H1 (cell line): Measurements from ENCODE around the gene TRIAP1. TPM values are rescaled to one million over a fixed set of nuclear protein-coding genes. Genes with fewer than 3 reads are reported as not detected.

ENCODE experiments used
- CTCF ChIA-PET: fragments of 300-600 bp; sonication (Branson Sonifier 250); formaldehyde crosslinking; loops from one replicate; lab custom pipeline; 2021; ENCODE audit not compliant: partially characterized antibody; lab: Charles Lee
- POLR2A ChIA-PET: fragments of 300-600 bp; sonication (Branson Sonifier 250); formaldehyde crosslinking; loops from one replicate; lab custom pipeline; 2021; ENCODE audit warnings: inconsistent platforms; ENCODE audit not compliant: partially characterized antibody; lab: Charles Lee
- DNase-seq, 2 experiments: peaks; one replicate each; pipeline versions ENCODE4 v3.0.0 to v3.0.0-alpha.2; 2010 to 2022; ENCODE audit warnings: low spot score in 2 of 2, low read depth in 1 of 2, mixed read lengths in 1 of 2
- FAIRE-seq: peaks from 2 replicates; lab custom pipeline; 2011; peaks lifted over from hg19 to GRCh38; lab: Jason Lieb, UNC
- H2AFZ ChIP-seq: 2 replicates; pipeline ENCODE4 v1.8.1; 2012; ENCODE audit warnings: low read length, inconsistent platforms
- H2AK5ac ChIP-seq: 2 replicates; pipeline ENCODE4 v1.6.1; 2013; ENCODE audit warnings: low read depth, low read length
- H2BK120ac ChIP-seq: replicated peaks from 2 replicates; pipeline ENCODE3; 2013; ENCODE audit warnings: low read depth, low read length, inconsistent platforms
- H2BK12ac ChIP-seq: 2 replicates; pipeline ENCODE4 v1.6.1; 2013; ENCODE audit warnings: low read depth, low read length
- H2BK15ac ChIP-seq: 2 replicates; pipeline ENCODE4 v1.6.1; 2013; ENCODE audit warnings: low read length
- H2BK20ac ChIP-seq: 2 replicates; pipeline ENCODE4 v1.6.1; 2013; ENCODE audit warnings: low read length
- H2BK5ac ChIP-seq: 2 replicates; pipeline ENCODE4 v1.6.1; 2013; ENCODE audit warnings: low read depth, low read length
- H3K14ac ChIP-seq: 2 replicates; pipeline ENCODE4 v1.6.1; 2013; ENCODE audit warnings: inconsistent platforms; ENCODE audit not compliant: insufficient read length
- H3K18ac ChIP-seq: 2 replicates; pipeline ENCODE4 v1.6.1; 2013; ENCODE audit warnings: low read length; ENCODE audit errors: extremely low read depth
- H3K23ac ChIP-seq: 2 replicates; pipeline ENCODE4 v1.6.1; 2013; ENCODE audit warnings: inconsistent platforms; ENCODE audit not compliant: insufficient read length
- H3K23me2 ChIP-seq: 2 replicates; pipeline ENCODE4 v1.6.1; 2013; ENCODE audit warnings: low read depth, low read length
- H3K27ac ChIP-seq: 2 replicates; pipeline ENCODE4 v1.6.1; 2011; ENCODE audit warnings: low read depth, low read length, inconsistent platforms
- H3K27me3 ChIP-seq, 4 experiments: replicated peaks in 1 of 4; 1 replicate in 1 of 4; 2 replicates in 3 of 4; pipeline versions ENCODE4 v1.6.1 to v1.8.1; 2011 to 2013; ENCODE audit warnings: low read length in 3 of 4, mild to moderate bottlenecking in 3 of 4, inconsistent platforms in 2 of 4, mixed read lengths in 2 of 4, moderate library complexity in 1 of 4; ENCODE audit not compliant: control insufficient read depth in 3 of 4, insufficient read depth in 3 of 4; ENCODE audit errors: extremely low read depth in 1 of 4
- H3K36me3 ChIP-seq, 4 experiments: 2 replicates each; pipeline versions ENCODE4 v1.6.1 to v1.8.1; 2011 to 2013; ENCODE audit warnings: mild to moderate bottlenecking in 4 of 4, low read length in 3 of 4, moderate library complexity in 2 of 4, control low read depth in 1 of 4, inconsistent platforms in 1 of 4; ENCODE audit not compliant: insufficient read depth in 4 of 4, control insufficient read depth in 2 of 4
- H3K4ac ChIP-seq: replicated peaks from 2 replicates; pipeline ENCODE3; 2013; ENCODE audit warnings: low read length, low read depth, mixed read lengths, inconsistent platforms; ENCODE audit not compliant: insufficient read length
- H3K4me1 ChIP-seq, 4 experiments: replicated peaks in 1 of 4; 1 replicate in 1 of 4; 2 replicates in 3 of 4; pipeline versions ENCODE4 v1.6.1 to v1.8.1; 2011 to 2013; ENCODE audit warnings: low read length in 3 of 4, inconsistent platforms in 2 of 4, mixed read lengths in 1 of 4; ENCODE audit not compliant: insufficient read depth in 4 of 4, control insufficient read depth in 3 of 4
- H3K4me2 ChIP-seq, 2 experiments: 2 replicates each; pipeline versions ENCODE4 v1.6.1 to v1.8.1; 2011 to 2013; ENCODE audit warnings: low read depth in 2 of 2, low read length in 2 of 2, control low read depth in 1 of 2, inconsistent platforms in 1 of 2, mild to moderate bottlenecking in 1 of 2; ENCODE audit not compliant: insufficient read depth in 1 of 2
- H3K4me3 ChIP-seq, 4 experiments: fragments of 200-600, 300-600 bp in 1 of 4; sonication (generic), shearing (Covaris generic), sonication (Bioruptor Twin) in 1 of 4; 2 replicates each; pipeline versions ENCODE4 v1.5.1 to v1.8.1; 2011 to 2016; ENCODE audit warnings: low read length in 4 of 4, low read depth in 3 of 4, control low read depth in 2 of 4, inconsistent platforms in 2 of 4, mild to moderate bottlenecking in 2 of 4, mixed read lengths in 1 of 4, moderate library complexity in 1 of 4; ENCODE audit not compliant: insufficient read depth in 2 of 4; ENCODE audit errors: extremely low read depth in 1 of 4
- H3K56ac ChIP-seq: replicated peaks from 2 replicates; pipeline ENCODE3; 2013; ENCODE audit warnings: low read depth, mild to moderate bottlenecking, mixed read lengths, low read length, inconsistent platforms; ENCODE audit not compliant: insufficient read length
- H3K79me1 ChIP-seq: 2 replicates; pipeline ENCODE4 v1.6.1; 2013; ENCODE audit warnings: low read depth, low read length, control low read depth
- H3K79me2 ChIP-seq, 2 experiments: 2 replicates each; pipeline versions ENCODE4 v1.6.1 to v1.8.1; 2012 to 2013; ENCODE audit warnings: low read length in 2 of 2, mild to moderate bottlenecking in 2 of 2, inconsistent platforms in 1 of 2; ENCODE audit not compliant: insufficient read depth in 2 of 2, control insufficient read depth in 1 of 2
- H3K9ac ChIP-seq, 4 experiments: replicated peaks in 1 of 4; 1 replicate in 1 of 4; 2 replicates in 3 of 4; pipeline versions ENCODE4 v1.6.1 to v1.8.1; 2011 to 2013; ENCODE audit warnings: low read depth in 3 of 4, low read length in 3 of 4, control low read depth in 2 of 4, mild to moderate bottlenecking in 2 of 4, moderate library complexity in 2 of 4, inconsistent platforms in 1 of 4; ENCODE audit errors: extremely low read depth in 1 of 4
- H3K9me3 ChIP-seq, 2 experiments: 2 replicates each; pipeline versions ENCODE4 v1.6.1 to v1.8.1; 2012 to 2013; ENCODE audit warnings: mild to moderate bottlenecking in 2 of 2, moderate library complexity in 2 of 2, control low read depth in 1 of 2, inconsistent platforms in 1 of 2, low read depth in 1 of 2, low read length in 1 of 2, mixed read lengths in 1 of 2; ENCODE audit not compliant: insufficient read depth in 2 of 2
- H4K20me1 ChIP-seq, 2 experiments: replicated peaks in 1 of 2; 2 replicates each; pipeline versions ENCODE3 to v1.8.1; 2011 to 2013; ENCODE audit warnings: inconsistent platforms in 2 of 2, low read length in 2 of 2, mild to moderate bottlenecking in 1 of 2; ENCODE audit not compliant: insufficient read depth in 2 of 2, control insufficient read depth in 1 of 2
- H4K5ac ChIP-seq: 2 replicates; pipeline ENCODE4 v1.6.1; 2013; ENCODE audit warnings: low read length, low read depth, mixed read lengths, inconsistent platforms; ENCODE audit not compliant: insufficient read length
- H4K8ac ChIP-seq: 2 replicates; pipeline ENCODE4 v1.8.0; 2013; ENCODE audit warnings: mild to moderate bottlenecking, moderate library complexity, low read length, inconsistent platforms; ENCODE audit not compliant: insufficient read depth; ENCODE audit errors: extremely low read depth
- H4K91ac ChIP-seq: replicated peaks from 2 replicates; pipeline ENCODE3; 2013; ENCODE audit warnings: low read length, mixed read lengths, inconsistent platforms; ENCODE audit not compliant: insufficient read length
- CHD2 ChIP-seq: IDR thresholded peaks from 2 replicates; pipeline ENCODE4 v1.6.1; 2012; ENCODE audit warnings: low read length, improper control_type of control experiment
- EP300 ChIP-seq, 2 experiments: IDR thresholded peaks; 1 replicate in 1 of 2; 2 replicates in 1 of 2; pipeline ENCODE4 v1.6.1; 2011 to 2012; ENCODE audit warnings: low read depth in 2 of 2, low read length in 2 of 2, mild to moderate bottlenecking in 2 of 2, borderline replicate concordance in 1 of 2, inconsistent platforms in 1 of 2, moderate library complexity in 1 of 2
- EZH2 ChIP-seq: fragments of 200-600 bp; sonication (generic); IDR thresholded peaks from 2 replicates; pipeline ENCODE4 v1.7.1; 2012; ENCODE audit warnings: low read depth, mild to moderate bottlenecking, moderate library complexity, low read length, inconsistent platforms; ENCODE audit not compliant: severe bottlenecking
- FOSL1 ChIP-seq: IDR thresholded peaks from 2 replicates; pipeline ENCODE4 v1.6.1; 2011; ENCODE audit warnings: mild to moderate bottlenecking, low read depth, low read length, moderate library complexity; ENCODE audit not compliant: insufficient read depth
- SIN3A ChIP-seq, 2 experiments: IDR thresholded peaks in 1 of 2; conservative IDR thresholded peaks in 1 of 2; 2 replicates each; pipeline ENCODE4 v1.6.1; 2011 to 2012; ENCODE audit warnings: low read length in 2 of 2, improper control_type of control experiment in 1 of 2, low read depth in 1 of 2, mild to moderate bottlenecking in 1 of 2
- WGBS, 2 experiments: shearing (Covaris generic) in 1 of 2; methylation state at CpG; one replicate each; pipeline versions ENCODE4 v1.1.6 to v1.1.7; 2013 to 2015; ENCODE audit warnings: low lambda C conversion rate in 2 of 2, mixed read lengths in 2 of 2, inconsistent platforms in 1 of 2, low coverage in 1 of 2, missing lambda C conversion rate in 1 of 2; ENCODE audit not compliant: insufficient replicate concordance in 2 of 2, insufficient coverage in 1 of 2, insufficient read length in 1 of 2; ENCODE audit errors: extremely low coverage in 1 of 2, missing lambda C conversion rate in 1 of 2; 5-methylcytosine and 5-hydroxymethylcytosine counted together
- polyA plus RNA-seq, 7 experiments: library from polyadenylated mRNA; depleted of rRNA in 3 of 7; stranded (reverse) in 5 of 7; unstranded in 2 of 7; fragments of >200 nt in 5 of 7; fragments of 200-250 nt in 2 of 7; gene quantifications; 1 replicate in 5 of 7; 2 replicates in 1 of 7; 4 replicates in 1 of 7; pipeline versions ENCODE4 v1.2.1 to v1.2.3, GENCODE V29; 2011 to 2013; ENCODE audit warnings: missing spikeins in 2 of 7, mixed read lengths in 2 of 7
- total RNA-seq: library from RNA; stranded (reverse); fragmentation: NEBNext Ultra II Directional; extraction: Animal tissue kit (Norgen Biotek cat#: 25700); gene quantifications from 2 replicates; pipeline ENCODE4 v1.2.1, GENCODE V29; 2021

Gene TRIAP1
- total and polyA plus RNA-seq, 2 of the 8 experiments (the other 6 are each of a cell fraction or from before 2014, with no cell fraction given) = 42.0 to 63.4 TPM

DNA sequence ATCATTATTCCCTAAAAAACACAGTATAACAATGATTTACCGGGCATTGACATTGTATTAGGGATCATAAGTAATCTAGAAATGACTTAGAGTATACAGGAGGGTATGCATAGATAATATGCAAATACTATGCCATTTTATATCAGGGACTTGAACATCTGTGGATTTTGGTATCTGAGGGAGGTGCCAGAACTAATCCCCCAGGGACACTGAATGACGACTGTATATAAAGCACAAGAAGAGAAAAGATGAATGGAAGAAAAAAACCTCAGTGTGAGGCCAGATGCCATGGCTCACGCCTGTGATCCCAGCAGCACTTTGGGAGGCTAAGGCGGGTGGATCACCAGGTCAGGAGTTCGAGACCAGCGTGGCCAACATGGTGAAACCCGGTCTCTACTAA is 33.8 kb downstream of the TRIAP1 start:
- WGBS, 2 experiments = 88% methylated on average over 7 of the region's 7 CpGs; no CpG with 5 or more reads in 1 of the 2 experiments
- Histone ChIP-seq H2BK15ac (no peak overlapping the region), H4K5ac (no peak overlapping the region), H3K4me2 (no peak overlapping the region), H3K4me3 (no peak overlapping the region), H2BK20ac (no peak overlapping the region), H3K23ac (no peak overlapping the region), H3K4me1 (peaks cover 0 to 10% (median 6%) of the 10 kb centered on the region in 4 experiments; a peak in 3 of 7 replicates), H2BK5ac (no peak overlapping the region), H3K14ac (no peak overlapping the region), H3K9me3 (no peaks in the 10 kb centered on the region), H4K8ac (no peak overlapping the region), H3K79me1 (no peaks in the 10 kb centered on the region), H2BK120ac (no peak overlapping the region), H2AFZ (no peak overlapping the region), H3K27me3 (no peaks in the 10 kb centered on the region), H3K4ac (no peak overlapping the region), H4K91ac (no peak overlapping the region), H4K20me1 (no peaks in the 10 kb centered on the region), H3K27ac (no peak overlapping the region), H3K18ac (no peak overlapping the region), H3K56ac (no peak overlapping the region), H3K36me3 (no peaks in the 10 kb centered on the region), H2AK5ac (no peak overlapping the region), H3K79me2 (no peaks in the 10 kb centered on the region), H3K9ac (no peak overlapping the region), H3K23me2 (no peaks in the 10 kb centered on the region), H2BK12ac (no peak overlapping the region)
- FAIRE-seq = no peak
- DNase-seq = no peak
- ChIA-PET CTCF (interaction anchor here (0.6 to 1.4 kb wide), 3 partner anchors 36 to 55 kb away, joined by 3 to 5 read pairs (median 4); no protein-coding TSS in a partner anchor), POLR2A (interaction anchor here (2.4 to 3.4 kb wide), 3 partner anchors 24 to 121 kb away, joined by 9 to 14 read pairs (median 10); partner anchors contain the start of gene RNU4-2)
- TF ChIP-seq EP300 (IDR thresholded peaks at IDR 0.05; ENCODE audit: borderline replicate concordance in 1 of 2, low read depth in 2 of 2, low read length in 2 of 2) = no peak
- TF ChIP-seq FOSL1 = no peak
- no peak for TF ChIP-seq EZH2
- TF ChIP-seq SIN3A (conservative IDR thresholded peaks at IDR 0.05 in 1 of 2, IDR thresholded peaks at IDR 0.05 in 1 of 2; ENCODE audit: low read depth in 1 of 2, low read length in 2 of 2) = no peak
- TF ChIP-seq CHD2 = no peak
